Measurements from ENCODE around the gene CCT6A.
A peak's percentile ranks its signal among the peaks of the same experiment; 100 is the strongest.
"Not testable (repeated sequence)": the region's sequence is repeated elsewhere in the genome, so short reads cannot be mapped to it uniquely, and the experiment has no call there.

The CCT6A gene

GRCh38 chr7:56028942-56029630 lies 22.5 kb upstream of the CCT6A start:
- Histone ChIP-seq H3K4me3 (ENCODE audit: low read length in 2 of 2) (no peak overlapping the region), H3K27ac (ENCODE audit: low read depth in 2 of 2, low read length in 2 of 2) (no peak overlapping the region), H3K36me3 (ENCODE audit: control insufficient read depth in 2 of 2, insufficient read depth in 2 of 2, low read length in 2 of 2) (no peaks in the 10 kb centered on the region), H3K9me3 (ENCODE audit: control insufficient read depth in 2 of 2, low read length in 2 of 2) (no peaks in the 10 kb centered on the region), H3K4me1 (ENCODE audit: control insufficient read depth in 2 of 2, insufficient read depth in 2 of 2, low read length in 2 of 2) (no peaks in the 10 kb centered on the region), H3K9ac (ENCODE audit: low read depth in 1 of 2, low read length in 2 of 2) (no peak overlapping the region), H3K27me3 (ENCODE audit: control insufficient read depth in 2 of 2, insufficient read depth in 2 of 2, low read length in 2 of 2) (no peaks in the 10 kb centered on the region)

- Histone ChIP-seq H3K36me3 (ENCODE audit: control insufficient read depth in 2 of 2, insufficient read depth in 2 of 2, low read length in 2 of 2) (no peaks in the 10 kb centered on the region), H3K9ac (ENCODE audit: low read depth in 1 of 2, low read length in 2 of 2) (no peak overlapping the region), H3K4me1 (ENCODE audit: control insufficient read depth in 2 of 2, insufficient read depth in 2 of 2, low read length in 2 of 2) (no peaks in the 10 kb centered on the region), H3K4me3 (ENCODE audit: low read length in 2 of 2) (no peak overlapping the region), H3K9me3 (ENCODE audit: control insufficient read depth in 2 of 2, low read length in 2 of 2) (no peaks in the 10 kb centered on the region), H3K27ac (ENCODE audit: low read depth in 2 of 2, low read length in 2 of 2) (no peak overlapping the region), H3K27me3 (ENCODE audit: control insufficient read depth in 2 of 2, insufficient read depth in 2 of 2, low read length in 2 of 2) (no peaks in the 10 kb centered on the region)
Measured at GRCh38 chr7:56030340-56030739, 21.2 kb upstream of the CCT6A start.

DNA sequence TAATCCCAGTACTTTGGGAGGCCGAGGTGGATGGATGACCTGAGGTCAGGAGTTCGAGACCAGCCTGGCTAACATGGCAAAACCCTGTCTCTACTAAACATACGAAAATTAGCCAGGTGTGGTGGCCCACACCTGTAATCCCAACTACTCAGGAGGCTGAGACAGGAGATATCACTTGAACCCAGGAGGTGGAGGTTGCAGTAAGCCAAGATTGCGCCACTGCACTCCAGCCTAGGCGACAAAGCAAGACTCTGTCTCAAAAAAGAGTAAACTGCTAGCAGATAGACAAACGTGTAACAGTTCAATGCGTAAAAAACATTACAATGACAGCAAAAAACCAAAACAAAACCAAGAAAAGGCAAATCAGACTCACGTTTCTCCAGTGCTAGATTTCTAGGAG lies 20.0 kb upstream of the CCT6A start:
- not testable (repeated sequence) for H3K27me3 ChIP-seq (ENCODE audit: control insufficient read depth in 2 of 2, insufficient read depth in 2 of 2, low read length in 2 of 2); H3K36me3 ChIP-seq (ENCODE audit: control insufficient read depth in 2 of 2, insufficient read depth in 2 of 2, low read length in 2 of 2); H3K4me1 ChIP-seq (ENCODE audit: control insufficient read depth in 2 of 2, insufficient read depth in 2 of 2, low read length in 2 of 2); H3K27ac ChIP-seq (ENCODE audit: low read depth in 2 of 2, low read length in 2 of 2); H3K9me3 ChIP-seq (ENCODE audit: control insufficient read depth in 2 of 2, low read length in 2 of 2); H3K4me3 ChIP-seq (ENCODE audit: low read length in 2 of 2); H3K9ac ChIP-seq (ENCODE audit: low read depth in 1 of 2, low read length in 2 of 2)

DNA sequence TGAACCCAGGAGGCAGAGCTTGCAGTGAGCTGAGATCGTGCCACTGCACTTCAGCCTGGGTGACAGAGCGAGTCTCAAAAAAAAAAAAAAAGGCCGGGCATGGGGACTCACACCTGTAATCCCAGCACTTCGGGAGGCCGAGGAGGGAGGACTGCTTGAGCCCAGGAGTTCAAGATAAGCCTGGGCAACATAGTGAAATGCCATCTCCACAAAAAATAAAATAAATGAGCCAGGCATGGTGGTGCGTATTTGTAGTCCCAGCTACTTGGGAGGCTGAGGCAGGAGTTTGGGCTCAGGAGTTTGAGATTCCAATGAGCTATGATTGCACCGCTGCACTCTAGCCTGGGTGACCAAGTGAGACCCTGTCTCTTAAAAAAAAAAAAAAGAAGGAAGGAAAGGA lies 19.0 kb upstream of the CCT6A start:
- not testable (repeated sequence) for H3K36me3 ChIP-seq (ENCODE audit: control insufficient read depth in 2 of 2, insufficient read depth in 2 of 2, low read length in 2 of 2); H3K9me3 ChIP-seq (ENCODE audit: control insufficient read depth in 2 of 2, low read length in 2 of 2); H3K4me1 ChIP-seq (ENCODE audit: control insufficient read depth in 2 of 2, insufficient read depth in 2 of 2, low read length in 2 of 2); H3K4me3 ChIP-seq (ENCODE audit: low read length in 2 of 2); H3K27ac ChIP-seq (ENCODE audit: low read depth in 2 of 2, low read length in 2 of 2); H3K9ac ChIP-seq (ENCODE audit: low read depth in 1 of 2, low read length in 2 of 2); H3K27me3 ChIP-seq (ENCODE audit: control insufficient read depth in 2 of 2, insufficient read depth in 2 of 2, low read length in 2 of 2)

- H3K4me1 ChIP-seq (ENCODE audit: control insufficient read depth in 2 of 2, insufficient read depth in 2 of 2, low read length in 2 of 2): no peaks in the 10 kb centered on the region
- no peaks in the 10 kb centered on the region for H3K36me3 ChIP-seq (ENCODE audit: control insufficient read depth in 2 of 2, insufficient read depth in 2 of 2, low read length in 2 of 2)
- no peaks in the 10 kb centered on the region for H3K9me3 ChIP-seq (ENCODE audit: control insufficient read depth in 2 of 2, low read length in 2 of 2)
- peak overlapping the region; percentile 77 to 87 for H3K4me3 ChIP-seq (ENCODE audit: low read length in 2 of 2)
- no peaks in the 10 kb centered on the region for H3K27me3 ChIP-seq (ENCODE audit: control insufficient read depth in 2 of 2, insufficient read depth in 2 of 2, low read length in 2 of 2)
- H3K27ac ChIP-seq (ENCODE audit: low read depth in 2 of 2, low read length in 2 of 2): peak overlapping the region; percentile 20 to 38
- H3K9ac ChIP-seq (ENCODE audit: low read depth in 1 of 2, low read length in 2 of 2): peak overlapping the region; percentile 41 to 63
Measured at GRCh38 chr7:56033671-56034432, 17.7 kb upstream of the CCT6A start.

GRCh38 chr7:56040730-56041129 lies 10.8 kb upstream of the CCT6A start:
- no peaks in the 10 kb centered on the region for H3K27me3 ChIP-seq (ENCODE audit: control insufficient read depth in 2 of 2, insufficient read depth in 2 of 2, low read length in 2 of 2)
- H3K9me3 ChIP-seq (ENCODE audit: control insufficient read depth in 2 of 2, low read length in 2 of 2): no peaks in the 10 kb centered on the region
- no peak overlapping the region for H3K4me3 ChIP-seq (ENCODE audit: low read length in 2 of 2)
- H3K27ac ChIP-seq (ENCODE audit: low read depth in 2 of 2, low read length in 2 of 2): no peak overlapping the region
- H3K9ac ChIP-seq (ENCODE audit: low read depth in 1 of 2, low read length in 2 of 2): no peak overlapping the region
- H3K36me3 ChIP-seq (ENCODE audit: control insufficient read depth in 2 of 2, insufficient read depth in 2 of 2, low read length in 2 of 2): no peaks in the 10 kb centered on the region
- no peaks in the 10 kb centered on the region for H3K4me1 ChIP-seq (ENCODE audit: control insufficient read depth in 2 of 2, insufficient read depth in 2 of 2, low read length in 2 of 2)

GRCh38 chr7:56045758-56046157 lies 5.8 kb upstream of the CCT6A start:
- not testable (repeated sequence) for H3K36me3 ChIP-seq (ENCODE audit: control insufficient read depth in 2 of 2, insufficient read depth in 2 of 2, low read length in 2 of 2); H3K9ac ChIP-seq (ENCODE audit: low read depth in 1 of 2, low read length in 2 of 2); H3K9me3 ChIP-seq (ENCODE audit: control insufficient read depth in 2 of 2, low read length in 2 of 2); H3K4me3 ChIP-seq (ENCODE audit: low read length in 2 of 2); H3K27me3 ChIP-seq (ENCODE audit: control insufficient read depth in 2 of 2, insufficient read depth in 2 of 2, low read length in 2 of 2); H3K4me1 ChIP-seq (ENCODE audit: control insufficient read depth in 2 of 2, insufficient read depth in 2 of 2, low read length in 2 of 2); H3K27ac ChIP-seq (ENCODE audit: low read depth in 2 of 2, low read length in 2 of 2)

GRCh38 chr7:56046721-56047445 lies 4.7 kb upstream of the CCT6A start:
- Histone ChIP-seq H3K4me3 (ENCODE audit: low read length in 2 of 2) (no peak overlapping the region), H3K27me3 (ENCODE audit: control insufficient read depth in 2 of 2, insufficient read depth in 2 of 2, low read length in 2 of 2) (no peaks in the 10 kb centered on the region), H3K27ac (ENCODE audit: low read depth in 2 of 2, low read length in 2 of 2) (peak overlapping the region; percentile 23 to 26), H3K36me3 (ENCODE audit: control insufficient read depth in 2 of 2, insufficient read depth in 2 of 2, low read length in 2 of 2) (no peaks in the 10 kb centered on the region), H3K4me1 (ENCODE audit: control insufficient read depth in 2 of 2, insufficient read depth in 2 of 2, low read length in 2 of 2) (peaks cover 6% of the 10 kb centered on the region in 2 donors), H3K9ac (ENCODE audit: low read depth in 1 of 2, low read length in 2 of 2) (no peak overlapping the region), H3K9me3 (ENCODE audit: control insufficient read depth in 2 of 2, low read length in 2 of 2) (no peaks in the 10 kb centered on the region)

- not testable (repeated sequence) for H3K4me3 ChIP-seq (ENCODE audit: low read length in 2 of 2); H3K9ac ChIP-seq (ENCODE audit: low read depth in 1 of 2, low read length in 2 of 2)
- H3K4me1 ChIP-seq (ENCODE audit: control insufficient read depth in 2 of 2, insufficient read depth in 2 of 2, low read length in 2 of 2): peaks cover 11% of the 10 kb centered on the region in 2 donors
Measured at GRCh38 chr7:56047446-56048116, 4.0 kb upstream of the CCT6A start.

GRCh38 chr7:56048245-56048644 lies 3.3 kb upstream of the CCT6A start:
- Histone ChIP-seq H3K36me3 (ENCODE audit: control insufficient read depth in 2 of 2, insufficient read depth in 2 of 2, low read length in 2 of 2) (peaks cover 0 to 3% of the 10 kb centered on the region in 2 donors), H3K4me1 (ENCODE audit: control insufficient read depth in 2 of 2, insufficient read depth in 2 of 2, low read length in 2 of 2) (peaks cover 13 to 15% of the 10 kb centered on the region in 2 donors), H3K27me3 (ENCODE audit: control insufficient read depth in 2 of 2, insufficient read depth in 2 of 2, low read length in 2 of 2) (no peaks in the 10 kb centered on the region), H3K27ac (ENCODE audit: low read depth in 2 of 2, low read length in 2 of 2) (no peak overlapping the region), H3K9me3 (ENCODE audit: control insufficient read depth in 2 of 2, low read length in 2 of 2) (no peaks in the 10 kb centered on the region), H3K4me3 (ENCODE audit: low read length in 2 of 2) (no peak overlapping the region), H3K9ac (ENCODE audit: low read depth in 1 of 2, low read length in 2 of 2) (no peak overlapping the region)

More at GRCh38 chr7:56047446-56048116, 4.0 kb upstream of the CCT6A start:
- H3K9me3 ChIP-seq (ENCODE audit: control insufficient read depth in 2 of 2, low read length in 2 of 2); H3K36me3 ChIP-seq (ENCODE audit: control insufficient read depth in 2 of 2, insufficient read depth in 2 of 2, low read length in 2 of 2); H3K27me3 ChIP-seq (ENCODE audit: control insufficient read depth in 2 of 2, insufficient read depth in 2 of 2, low read length in 2 of 2): not testable (repeated sequence)
- H3K27ac ChIP-seq (ENCODE audit: low read depth in 2 of 2, low read length in 2 of 2): peak overlapping the region in 1 of 2 donors; percentile 26

Measured in mucosa of rectum (tissue), 2 donors.